Sigmoid colon (tissue), 7 donors: ENCODE results near the gene TF. TPM values are rescaled to one million over a fixed set of nuclear protein-coding genes. Genes with fewer than 3 reads are reported as not detected.
A peak's percentile ranks its signal among the peaks of the same experiment; 100 is the strongest.

Source experiments
- DNase-seq: peaks from one replicate; pipeline ENCODE4 v3.0.0-alpha.2; 2019
- H3K27ac ChIP-seq, 4 donors: fragments of 200-600 bp; sonication (generic); one replicate each; pipeline ENCODE4 v1.5.1; 2016 to 2019; ENCODE audit warnings: mild to moderate bottlenecking in 1 of 4
- H3K27me3 ChIP-seq, 3 donors: fragments of 200-600 bp; sonication (generic); one replicate each; pipeline ENCODE4 v1.5.1; 2019; ENCODE audit warnings: mild to moderate bottlenecking in 1 of 3
- H3K36me3 ChIP-seq, 4 donors: fragments of 200-600 bp; sonication (generic); one replicate each; pipeline ENCODE4 v1.5.1; 2016 to 2019
- H3K4me1 ChIP-seq, 4 donors: fragments of 200-600 bp; sonication (generic); one replicate each; pipeline ENCODE4 v1.5.1; 2017 to 2019
- H3K4me3 ChIP-seq, 4 donors: fragments of 200-600 bp; sonication (generic); one replicate each; pipeline ENCODE4 v1.5.1; 2017 to 2019; ENCODE audit warnings: mild to moderate bottlenecking in 2 of 4, moderate library complexity in 1 of 4
- H3K9me3 ChIP-seq, 4 donors: fragments of 200-600 bp in 3 of 4; sonication (generic) in 3 of 4; one replicate each; pipeline versions ENCODE4 v1.5.1 to v1.6.1; 2013 to 2019
- EP300 ChIP-seq, 4 donors: sonication (generic); formaldehyde crosslinking; IDR thresholded peaks; one replicate each; pipeline ENCODE4 v1.6.1; 2017; ENCODE audit warnings: antibody characterized with exemption in 4 of 4
- POLR2A ChIP-seq, 2 donors: fragments of 450-650 bp; IDR thresholded peaks; one replicate each; pipeline ENCODE4 v1.6.1; 2016; ENCODE audit warnings: antibody characterized with exemption in 2 of 2, mild to moderate bottlenecking in 2 of 2, moderate library complexity in 2 of 2
- POLR2AphosphoS5 ChIP-seq, 4 donors: sonication (generic); formaldehyde crosslinking; IDR thresholded peaks; one replicate each; pipeline ENCODE4 v1.6.1; 2017; ENCODE audit warnings: antibody characterized with exemption in 4 of 4
- WGBS, 2 donors: extraction: QIAGEN DNeasy Blood & Tissue Kit; methylation state at CpG; one replicate each; pipeline ENCODE4 v1.1.7; 2013; 5-methylcytosine and 5-hydroxymethylcytosine counted together
- intact Hi-C: fragments of 100-400 bp; cut with DNase I; formaldehyde crosslinking; loops from one replicate; pipeline ENCODE4 v1.15.1; 2023
- polyA plus RNA-seq, 3 donors: library from polyadenylated mRNA; stranded (reverse); fragments of 200-250 nt; gene quantifications; one replicate each; pipeline ENCODE4 v1.2.3, GENCODE V29; 2013
- total RNA-seq, 4 donors: library from RNA; depleted of rRNA; stranded (reverse); fragments of >200 nt; gene quantifications; one replicate each; pipeline ENCODE4 v1.1.0, GENCODE V29; 2016
- TF ChIP-seq, protein P1 (sequence below), 4 experiments: fragments of 450-650 bp in 3 of 4; fragments of 200-600 bp in 1 of 4; IDR thresholded peaks; one replicate each; pipeline ENCODE4 v1.5.1; 2016 to 2019; ENCODE audit warnings: antibody characterized with exemption in 4 of 4, mild to moderate bottlenecking in 3 of 4, moderate library complexity in 2 of 4
- donor health status: healthy with polysubstance abuse.
- donor health status: Bipolar disorder and iron deficiency.
- donor health status: healthy.

Gene TF
- total RNA-seq: 1 to 10 TPM; 1.1 to 5.8 (median 2.2) TPM
- polyA plus RNA-seq: 10 to 100 TPM in 1 of 3 donors, under 1 TPM in 2; under 0.01 to 14.8 (median 0.60) TPM

DNA sequence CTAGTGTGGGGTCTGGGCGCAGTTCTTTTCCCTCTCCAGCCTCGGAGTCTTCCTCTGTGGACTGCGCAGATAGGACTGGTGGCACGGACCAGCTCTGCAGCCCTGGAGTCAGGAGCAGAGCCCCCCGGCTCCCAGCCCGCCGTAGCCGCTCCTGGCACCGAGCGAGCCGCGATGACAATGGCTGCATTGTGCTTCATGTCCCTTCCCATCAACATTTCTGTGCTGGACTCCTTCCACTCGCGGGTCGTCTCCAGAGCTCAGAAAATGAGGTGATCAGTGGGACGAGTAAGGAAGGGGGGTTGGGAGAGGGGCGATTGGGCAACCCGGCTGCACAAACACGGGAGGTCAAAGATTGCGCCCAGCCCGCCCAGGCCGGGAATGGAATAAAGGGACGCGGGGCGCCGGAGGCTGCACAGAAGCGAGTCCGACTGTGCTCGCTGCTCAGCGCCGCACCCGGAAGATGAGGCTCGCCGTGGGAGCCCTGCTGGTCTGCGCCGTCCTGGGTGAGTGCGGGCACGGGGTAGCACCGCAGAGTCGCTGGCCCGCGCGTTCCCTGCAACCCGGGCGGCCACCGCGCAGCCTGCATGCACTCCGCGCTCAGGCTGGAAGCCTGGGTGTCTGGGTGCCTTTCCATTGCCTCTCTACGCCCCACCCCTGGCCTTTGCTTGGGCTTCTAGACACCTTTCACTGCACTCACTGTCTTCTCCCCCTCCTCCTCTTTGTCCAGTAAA, at the start of gene TF:
Gene TF, plus strand, starts transcription at position 413 of the 731 bp plus-strand sequence. Its CDS starts 48 bp downstream, at position 461.
- no peak for DNase-seq
- TF ChIP-seq POLR2A (IDR thresholded peaks at IDR 0.05): no peak
- TF ChIP-seq, protein P1, sequence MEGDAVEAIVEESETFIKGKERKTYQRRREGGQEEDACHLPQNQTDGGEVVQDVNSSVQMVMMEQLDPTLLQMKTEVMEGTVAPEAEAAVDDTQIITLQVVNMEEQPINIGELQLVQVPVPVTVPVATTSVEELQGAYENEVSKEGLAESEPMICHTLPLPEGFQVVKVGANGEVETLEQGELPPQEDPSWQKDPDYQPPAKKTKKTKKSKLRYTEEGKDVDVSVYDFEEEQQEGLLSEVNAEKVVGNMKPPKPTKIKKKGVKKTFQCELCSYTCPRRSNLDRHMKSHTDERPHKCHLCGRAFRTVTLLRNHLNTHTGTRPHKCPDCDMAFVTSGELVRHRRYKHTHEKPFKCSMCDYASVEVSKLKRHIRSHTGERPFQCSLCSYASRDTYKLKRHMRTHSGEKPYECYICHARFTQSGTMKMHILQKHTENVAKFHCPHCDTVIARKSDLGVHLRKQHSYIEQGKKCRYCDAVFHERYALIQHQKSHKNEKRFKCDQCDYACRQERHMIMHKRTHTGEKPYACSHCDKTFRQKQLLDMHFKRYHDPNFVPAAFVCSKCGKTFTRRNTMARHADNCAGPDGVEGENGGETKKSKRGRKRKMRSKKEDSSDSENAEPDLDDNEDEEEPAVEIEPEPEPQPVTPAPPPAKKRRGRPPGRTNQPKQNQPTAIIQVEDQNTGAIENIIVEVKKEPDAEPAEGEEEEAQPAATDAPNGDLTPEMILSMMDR (IDR thresholded peaks at IDR 0.05): no peak
- TF ChIP-seq EP300 (IDR thresholded peaks at IDR 0.05): no peak
- TF ChIP-seq POLR2AphosphoS5 (IDR thresholded peaks at IDR 0.05): no peak

DNA sequence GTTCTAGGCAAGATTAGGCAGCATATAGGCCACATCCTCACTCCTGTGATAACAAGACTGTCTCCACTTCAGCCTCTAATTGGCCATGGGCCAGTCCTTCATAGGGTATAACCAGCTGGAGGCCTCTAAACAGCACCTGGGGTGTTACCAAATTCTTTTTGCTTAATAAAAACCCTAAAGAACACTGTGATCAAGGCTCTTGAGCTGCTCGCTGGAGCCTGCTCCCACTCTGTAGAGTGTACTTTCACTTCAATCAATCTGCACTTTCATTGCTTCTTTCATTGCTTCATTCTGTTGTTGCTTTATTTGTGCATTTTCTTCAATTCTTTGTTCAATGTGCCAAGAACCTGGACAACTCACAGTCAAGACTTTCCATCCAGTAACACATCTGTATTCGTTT, 48.2 kb upstream of the TF start:
- no peak for DNase-seq
- Histone ChIP-seq H3K9me3 (no peaks in the 10 kb centered on the region), H3K4me1 (no peaks in the 10 kb centered on the region), H3K27ac (no peak overlapping the region), H3K27me3 (no peaks in the 10 kb centered on the region), H3K36me3 (no peaks in the 10 kb centered on the region), H3K4me3 (no peak overlapping the region)
- WGBS, 2 donors: 73 to 80% methylated on average over 2 of the region's 2 CpGs
- no peak for TF ChIP-seq POLR2AphosphoS5 (IDR thresholded peaks at IDR 0.05)
- TF ChIP-seq, protein P1 (IDR thresholded peaks at IDR 0.05): no peak
- no peak for TF ChIP-seq EP300 (IDR thresholded peaks at IDR 0.05)
- TF ChIP-seq POLR2A (IDR thresholded peaks at IDR 0.05): no peak
- intact Hi-C loops: no loop called here

More for the DNA sequence above, at the start of gene TF:
- 7 to 14% methylated on average over 50 of the region's 50 CpGs for WGBS, 2 donors
- Histone ChIP-seq H3K27me3 (peaks cover 0 to 20% (median 7%) of the 10 kb centered on the region in 3 donors), H3K4me1 (no peaks in the 10 kb centered on the region), H3K36me3 (no peaks in the 10 kb centered on the region), H3K9me3 (no peaks in the 10 kb centered on the region), H3K4me3 (peak within 1 kb of the TSS in 1 of 4 donors; percentile 19), H3K27ac (no peak within 1 kb of the TSS)
- intact Hi-C loops: no loop called here

DNA sequence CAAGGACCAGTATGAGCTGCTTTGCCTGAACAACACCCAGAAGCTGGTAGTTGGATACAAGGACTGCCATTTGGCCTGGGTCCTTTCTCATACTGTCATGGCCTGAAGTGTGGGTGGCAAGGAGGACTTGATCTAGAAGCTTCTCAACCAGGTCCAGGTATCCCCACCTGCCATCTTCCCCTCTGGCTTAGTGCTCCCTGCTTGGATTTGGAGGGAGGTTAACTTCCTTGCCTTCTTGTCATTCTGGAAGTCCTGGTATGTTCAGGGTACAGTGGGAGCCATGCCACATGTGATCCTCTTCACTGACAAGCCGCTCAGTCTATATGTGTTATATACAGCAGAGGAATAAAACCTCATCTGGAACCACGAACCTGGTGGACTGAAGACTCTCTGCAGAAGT, 46.7 kb upstream of the TF start:
- WGBS, 2 donors: 50 to 76% methylated on average over 2 of the region's 2 CpGs
- no peak for DNase-seq

DNA sequence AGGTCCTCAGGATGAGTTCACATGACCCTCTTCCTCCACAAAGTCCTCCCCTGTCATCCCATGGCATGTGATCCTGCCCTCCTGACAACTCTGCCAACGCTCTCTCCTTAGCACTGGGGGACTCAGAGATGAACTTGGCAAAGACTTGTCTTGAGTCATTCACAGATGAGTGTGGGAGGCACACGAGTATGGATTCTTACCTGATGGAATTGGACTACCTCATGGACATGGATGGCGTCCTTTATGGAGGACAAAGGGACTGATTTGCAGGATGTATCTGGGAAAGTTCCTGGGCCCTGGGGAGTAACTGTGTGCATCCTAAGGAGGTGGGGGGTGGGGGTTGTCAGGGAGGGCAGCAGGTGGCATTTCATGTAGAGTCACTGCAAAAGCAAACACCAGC, 46.3 kb upstream of the TF start:
- H3K36me3 ChIP-seq: no peaks in the 10 kb centered on the region
- no peaks in the 10 kb centered on the region for H3K27me3 ChIP-seq
- no peaks in the 10 kb centered on the region for H3K9me3 ChIP-seq
- WGBS, 2 donors: 79 to 87% methylated on average over 3 of the region's 3 CpGs
- H3K4me1 ChIP-seq: no peaks in the 10 kb centered on the region
- DNase-seq: no peak
- TF ChIP-seq, protein P1 (IDR thresholded peaks at IDR 0.05): no peak
- TF ChIP-seq EP300 (IDR thresholded peaks at IDR 0.05): no peak
- no peak for TF ChIP-seq POLR2AphosphoS5 (IDR thresholded peaks at IDR 0.05)
- no peak overlapping the region for H3K4me3 ChIP-seq
- H3K27ac ChIP-seq: no peak overlapping the region
- intact Hi-C loops: no loop called here

More for the DNA sequence above, 46.7 kb upstream of the TF start:
- intact Hi-C loops: no loop called here
- no peaks in the 10 kb centered on the region for H3K27me3 ChIP-seq
- no peak overlapping the region for H3K27ac ChIP-seq
- TF ChIP-seq POLR2AphosphoS5 (IDR thresholded peaks at IDR 0.05) (no peak), POLR2A (IDR thresholded peaks at IDR 0.05) (no peak), EP300 (IDR thresholded peaks at IDR 0.05) (no peak)
- TF ChIP-seq, protein P1 (IDR thresholded peaks at IDR 0.05): no peak
- no peaks in the 10 kb centered on the region for H3K9me3 ChIP-seq
- no peaks in the 10 kb centered on the region for H3K4me1 ChIP-seq
- no peak overlapping the region for H3K4me3 ChIP-seq
- H3K36me3 ChIP-seq: no peaks in the 10 kb centered on the region
